ENCODE measurements around the gene ZDHHC4.

GRCh38 chr7:6600093-6600492 is 22.8 kb downstream of the ZDHHC4 start:
- no peak for TF ChIP-seq CTCF (IDR thresholded peaks at IDR 0.05)
- TF ChIP-seq POLR2A (IDR thresholded peaks at IDR 0.05) = no peak
